ENCODE data around the gene WTAP.
"Not testable (repeated sequence)": the region's sequence is repeated elsewhere in the genome, so short reads cannot be mapped to it uniquely, and the experiment has no call there.

The WTAP gene

DNA sequence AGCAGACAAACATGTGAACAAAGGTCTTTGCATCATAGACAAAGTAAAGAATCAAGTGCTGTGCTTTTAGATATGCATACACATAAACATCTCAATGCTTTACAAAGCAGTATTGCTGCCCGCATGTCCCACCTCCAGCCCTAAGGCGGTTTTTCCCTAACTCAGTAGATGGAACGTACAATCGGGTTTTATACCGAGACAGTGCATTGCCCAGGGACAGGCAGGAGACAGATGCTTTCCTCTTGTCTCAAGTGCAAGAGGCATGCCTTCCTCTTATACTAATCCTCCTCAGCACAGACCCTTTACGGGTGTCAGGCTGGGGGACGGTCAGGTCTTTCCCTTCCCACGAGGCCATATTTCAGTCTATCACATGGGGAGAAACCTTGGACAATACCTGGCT, 67.7 kb downstream of the WTAP start:
- not testable (repeated sequence) for H3K9me3 ChIP-seq (ENCODE audit: control extremely low read depth in 1 of 5, control insufficient read depth in 4 of 5, insufficient read depth in 2 of 5, low read depth in 1 of 5, low read length in 4 of 5); H3K27ac ChIP-seq (ENCODE audit: insufficient read depth in 1 of 2, low read depth in 1 of 2, low read length in 2 of 2, poor library complexity in 1 of 2, severe bottlenecking in 2 of 2); H3K4me3 ChIP-seq (ENCODE audit: control insufficient read depth in 1 of 7, extremely low read depth in 1 of 7, insufficient read depth in 4 of 7, low read depth in 2 of 7, low read length in 6 of 7)

GRCh38 chr6:159797554-159797953, 70.2 kb downstream of the WTAP start:
- WGBS (ENCODE audit: insufficient coverage), result no CpG with 5 or more reads among the region's 1 CpG
- Histone ChIP-seq H3K4me3 (ENCODE audit: control insufficient read depth in 1 of 7, extremely low read depth in 1 of 7, insufficient read depth in 4 of 7, low read depth in 2 of 7, low read length in 6 of 7) (no peak overlapping the region), H3K4me1 (ENCODE audit: control extremely low read depth in 1 of 4, control insufficient read depth in 4 of 4, insufficient read depth in 4 of 4, low read length in 3 of 4) (peaks cover 0 to 2% (median 1%) of the 10 kb centered on the region in 4 experiments), H3K36me3 (ENCODE audit: control insufficient read depth in 4 of 4, insufficient read depth in 4 of 4, low read length in 3 of 4) (peaks cover 16 to 59% (median 31%) of the 10 kb centered on the region in 4 experiments), H3K27ac (ENCODE audit: insufficient read depth in 1 of 2, low read depth in 1 of 2, low read length in 2 of 2, poor library complexity in 1 of 2, severe bottlenecking in 2 of 2) (no peak overlapping the region), H3K27me3 (replicated peaks in 2 of 5; ENCODE audit: control insufficient read depth in 4 of 5, insufficient read depth in 5 of 5, low read length in 4 of 5) (no peaks in the 10 kb centered on the region), H3K9me3 (ENCODE audit: control extremely low read depth in 1 of 5, control insufficient read depth in 4 of 5, insufficient read depth in 2 of 5, low read depth in 1 of 5, low read length in 4 of 5) (no peaks in the 10 kb centered on the region)
- no peak for DNase-seq
- ChIA-PET POLR2A (no interaction called here), CTCF (no interaction called here)

More for the DNA sequence above, 67.7 kb downstream of the WTAP start:
- WGBS (ENCODE audit: insufficient coverage), result 91% methylated on average over 4 of the region's 8 CpGs
- DNase-seq; CTCF ChIA-PET; H3K27me3 ChIP-seq (replicated peaks in 2 of 5; ENCODE audit: control insufficient read depth in 4 of 5, insufficient read depth in 5 of 5, low read length in 4 of 5); POLR2A ChIA-PET: not testable (repeated sequence)
- Histone ChIP-seq H3K36me3 (ENCODE audit: control insufficient read depth in 4 of 4, insufficient read depth in 4 of 4, low read length in 3 of 4) (peaks cover 18 to 57% (median 35%) of the 10 kb centered on the region in 4 experiments), H3K4me1 (ENCODE audit: control extremely low read depth in 1 of 4, control insufficient read depth in 4 of 4, insufficient read depth in 4 of 4, low read length in 3 of 4) (peaks cover 7 to 22% (median 15%) of the 10 kb centered on the region in 4 experiments)

GRCh38 chr6:159800141-159800865, 73.0 kb downstream of the WTAP start, which contains the start of gene PNLDC1:
TSS of gene PNLDC1 (plus strand) at chr6:159800276. CDS start at chr6:159800308, 32 bp downstream.
- Histone ChIP-seq H3K36me3 (ENCODE audit: control insufficient read depth in 4 of 4, insufficient read depth in 4 of 4, low read length in 3 of 4) (peaks cover 10 to 39% (median 24%) of the 10 kb centered on the region in 4 experiments), H3K27ac (ENCODE audit: insufficient read depth in 1 of 2, low read depth in 1 of 2, low read length in 2 of 2, poor library complexity in 1 of 2, severe bottlenecking in 2 of 2) (no peak within 1 kb of the TSS), H3K9me3 (ENCODE audit: control extremely low read depth in 1 of 5, control insufficient read depth in 4 of 5, insufficient read depth in 2 of 5, low read depth in 1 of 5, low read length in 4 of 5) (no peaks in the 10 kb centered on the region), H3K27me3 (replicated peaks in 2 of 5; ENCODE audit: control insufficient read depth in 4 of 5, insufficient read depth in 5 of 5, low read length in 4 of 5) (no peaks in the 10 kb centered on the region), H3K4me1 (ENCODE audit: control extremely low read depth in 1 of 4, control insufficient read depth in 4 of 4, insufficient read depth in 4 of 4, low read length in 3 of 4) (no peaks in the 10 kb centered on the region), H3K4me3 (ENCODE audit: control insufficient read depth in 1 of 7, extremely low read depth in 1 of 7, insufficient read depth in 4 of 7, low read depth in 2 of 7, low read length in 6 of 7) (no peak within 1 kb of the TSS)
- POLR2A ChIA-PET, result no interaction called here
- WGBS (ENCODE audit: insufficient coverage), result 98% methylated on average over 45 of the region's 50 CpGs
- CTCF ChIA-PET, result interaction anchor here (1.9 kb wide), 1 partner anchor 52 kb away, joined by 6 read pairs; no protein-coding TSS in a partner anchor
- DNase-seq, result no peak

DNA sequence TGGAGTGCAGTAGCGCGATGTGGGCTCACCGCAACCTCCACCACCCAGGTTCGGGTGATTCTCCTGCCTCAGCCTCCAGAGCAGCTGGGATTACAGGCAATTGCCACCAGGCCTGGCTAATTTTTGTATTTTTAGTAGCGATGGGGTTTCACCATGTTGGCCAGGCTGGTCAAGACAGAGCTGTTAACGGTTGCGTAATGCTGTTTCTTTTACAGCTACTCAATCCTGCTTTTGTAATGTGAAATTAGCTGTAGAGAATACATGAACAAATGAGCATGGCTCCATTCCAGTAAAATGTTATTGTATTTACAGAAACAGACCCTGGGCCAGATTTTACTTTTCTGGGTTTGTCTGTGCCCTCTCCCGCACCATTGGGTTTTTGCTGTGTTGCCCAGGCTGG, 74.6 kb downstream of the WTAP start:
- whole genome bisulfite sequencing (ENCODE audit: insufficient coverage), result 98% methylated on average over 6 of the region's 8 CpGs
- Histone ChIP-seq H3K4me1 (ENCODE audit: control extremely low read depth in 1 of 4, control insufficient read depth in 4 of 4, insufficient read depth in 4 of 4, low read length in 3 of 4) (peaks cover 0 to 9% (median 0%) of the 10 kb centered on the region in 4 experiments), H3K27ac (ENCODE audit: insufficient read depth in 1 of 2, low read depth in 1 of 2, low read length in 2 of 2, poor library complexity in 1 of 2, severe bottlenecking in 2 of 2) (no peak overlapping the region), H3K27me3 (replicated peaks in 2 of 5; ENCODE audit: control insufficient read depth in 4 of 5, insufficient read depth in 5 of 5, low read length in 4 of 5) (no peaks in the 10 kb centered on the region), H3K36me3 (ENCODE audit: control insufficient read depth in 4 of 4, insufficient read depth in 4 of 4, low read length in 3 of 4) (peaks cover 7 to 32% (median 23%) of the 10 kb centered on the region in 4 experiments), H3K4me3 (ENCODE audit: control insufficient read depth in 1 of 7, extremely low read depth in 1 of 7, insufficient read depth in 4 of 7, low read depth in 2 of 7, low read length in 6 of 7) (no peak overlapping the region), H3K9me3 (ENCODE audit: control extremely low read depth in 1 of 5, control insufficient read depth in 4 of 5, insufficient read depth in 2 of 5, low read depth in 1 of 5, low read length in 4 of 5) (no peaks in the 10 kb centered on the region)
- no peak for DNase-seq
- POLR2A ChIA-PET, result no interaction called here
- CTCF ChIA-PET, result interaction anchor here (0.6 to 1.9 kb wide), 2 partner anchors 50 to 1279 kb away, joined by 3 to 6 read pairs; no protein-coding TSS in a partner anchor

DNA sequence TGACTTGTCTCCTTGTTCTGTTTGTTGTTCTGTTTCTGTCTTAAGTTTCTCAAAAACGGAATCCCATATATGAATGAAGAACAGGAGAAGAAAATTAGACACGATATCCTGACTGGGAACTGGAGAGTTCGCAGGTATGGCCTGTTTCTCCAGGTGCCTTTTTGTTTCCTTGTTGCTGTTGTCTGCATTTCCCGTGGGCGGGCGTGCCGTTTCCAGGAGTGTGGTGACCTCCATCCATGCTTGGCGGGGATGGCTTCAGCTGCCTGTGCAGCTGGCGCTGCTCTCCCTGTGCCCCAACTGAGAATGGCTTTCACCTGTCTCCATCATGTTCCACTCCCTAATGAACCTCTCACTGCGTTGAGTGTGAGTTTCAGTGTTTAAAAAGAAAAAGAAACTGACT, 77.2 kb downstream of the WTAP start:
- CTCF ChIA-PET, result interaction anchor here (0.9 kb wide), 1 partner anchor 8 kb away, joined by 3 read pairs; no protein-coding TSS in a partner anchor
- Histone ChIP-seq H3K9me3 (ENCODE audit: control extremely low read depth in 1 of 5, control insufficient read depth in 4 of 5, insufficient read depth in 2 of 5, low read depth in 1 of 5, low read length in 4 of 5) (no peaks in the 10 kb centered on the region), H3K4me1 (ENCODE audit: control extremely low read depth in 1 of 4, control insufficient read depth in 4 of 4, insufficient read depth in 4 of 4, low read length in 3 of 4) (peaks cover 0 to 9% (median 0%) of the 10 kb centered on the region in 4 experiments), H3K36me3 (ENCODE audit: control insufficient read depth in 4 of 4, insufficient read depth in 4 of 4, low read length in 3 of 4) (peaks cover 0 to 8% (median 5%) of the 10 kb centered on the region in 4 experiments), H3K27me3 (replicated peaks in 2 of 5; ENCODE audit: control insufficient read depth in 4 of 5, insufficient read depth in 5 of 5, low read length in 4 of 5) (no peaks in the 10 kb centered on the region), H3K4me3 (ENCODE audit: control insufficient read depth in 1 of 7, extremely low read depth in 1 of 7, insufficient read depth in 4 of 7, low read depth in 2 of 7, low read length in 6 of 7) (no peak overlapping the region), H3K27ac (ENCODE audit: insufficient read depth in 1 of 2, low read depth in 1 of 2, low read length in 2 of 2, poor library complexity in 1 of 2, severe bottlenecking in 2 of 2) (no peak overlapping the region)
- 100% methylated on average over 9 of the region's 10 CpGs for WGBS (ENCODE audit: insufficient coverage)
- DNase-seq, result no peak
- POLR2A ChIA-PET, result interaction anchor here (0.7 kb wide), 1 partner anchor 13 kb away, joined by 4 read pairs; no protein-coding TSS in a partner anchor

DNA sequence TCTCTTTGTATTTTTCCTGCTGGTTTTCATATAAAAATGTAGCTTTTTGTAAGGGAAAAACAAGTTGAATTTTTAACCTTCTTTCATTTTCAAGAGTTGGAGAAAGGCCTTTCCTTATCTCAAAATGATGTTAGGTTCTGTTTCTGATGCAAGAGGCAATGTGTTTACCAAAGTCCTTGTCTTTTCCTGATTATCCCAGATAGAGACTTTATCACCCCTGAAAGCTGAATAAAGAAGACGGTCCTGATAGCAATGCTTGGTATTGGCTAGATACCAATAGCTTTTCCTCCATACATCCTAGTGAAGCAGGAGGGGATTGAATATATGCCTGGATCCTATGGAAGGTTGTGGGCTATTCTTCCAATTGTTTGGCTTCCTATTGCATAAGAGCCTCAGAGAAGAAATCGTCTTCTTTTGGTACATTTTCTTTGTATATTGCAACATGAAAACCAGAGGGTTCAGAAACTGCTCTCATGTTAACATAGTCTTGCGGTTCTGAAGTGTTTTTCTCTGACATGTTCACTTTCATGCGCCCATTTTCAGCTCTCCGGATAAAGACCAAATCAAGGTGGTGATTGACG, 78.2 kb downstream of the WTAP start:
- no peaks in the 10 kb centered on the region for H3K9me3 ChIP-seq (ENCODE audit: control extremely low read depth in 1 of 5, control insufficient read depth in 4 of 5, insufficient read depth in 2 of 5, low read depth in 1 of 5, low read length in 4 of 5)
- DNase-seq, result no peak
- H3K4me1 ChIP-seq (ENCODE audit: control extremely low read depth in 1 of 4, control insufficient read depth in 4 of 4, insufficient read depth in 4 of 4, low read length in 3 of 4), result peaks cover 0 to 9% (median 0%) of the 10 kb centered on the region in 4 experiments
- H3K27ac ChIP-seq (ENCODE audit: insufficient read depth in 1 of 2, low read depth in 1 of 2, low read length in 2 of 2, poor library complexity in 1 of 2, severe bottlenecking in 2 of 2), result no peak overlapping the region
- H3K4me3 ChIP-seq (ENCODE audit: control insufficient read depth in 1 of 7, extremely low read depth in 1 of 7, insufficient read depth in 4 of 7, low read depth in 2 of 7, low read length in 6 of 7), result no peak overlapping the region
- no peaks in the 10 kb centered on the region for H3K36me3 ChIP-seq (ENCODE audit: control insufficient read depth in 4 of 4, insufficient read depth in 4 of 4, low read length in 3 of 4)
- POLR2A ChIA-PET, result no interaction called here
- no peaks in the 10 kb centered on the region for H3K27me3 ChIP-seq (replicated peaks in 2 of 5; ENCODE audit: control insufficient read depth in 4 of 5, insufficient read depth in 5 of 5, low read length in 4 of 5)
- CTCF ChIA-PET, result interaction anchor here (0.9 to 1.3 kb wide), 2 partner anchors 9 to 49 kb away, joined by 3 read pairs; no protein-coding TSS in a partner anchor
- 95% methylated on average over 5 of the region's 6 CpGs for WGBS (ENCODE audit: insufficient coverage)

Data from common myeloid progenitor, CD34-positive (primary cell).